Neural crest cell (in vitro differentiated cells): Measurements from ENCODE around the gene ELFN2. TPM values are rescaled to one million over a fixed set of nuclear protein-coding genes. Genes with fewer than 3 reads are reported as not detected.
A peak's percentile ranks its signal among the peaks of the same experiment; 100 is the strongest.

Experiments
- DNase-seq: peaks from one replicate; pipeline ENCODE4 v3.0.0; 2021; ENCODE audit warnings: low read depth, mixed read lengths, low spot score
- H3K27ac Mint-ChIP-seq: one replicate; pipeline ENCODE4 v1.8.0; 2021; ENCODE audit warnings: mild to moderate bottlenecking, mixed read lengths; ENCODE audit not compliant: unreplicated experiment
- H3K27me3 Mint-ChIP-seq: 2 replicates; pipeline ENCODE4 v1.8.0; 2021; ENCODE audit warnings: low read depth, mild to moderate bottlenecking, mixed read lengths
- H3K36me3 Mint-ChIP-seq: 2 replicates; pipeline ENCODE4 v1.8.0; 2021; ENCODE audit warnings: low read depth, mild to moderate bottlenecking, mixed read lengths
- H3K4me1 Mint-ChIP-seq: 2 replicates; pipeline ENCODE4 v1.8.0; 2021; ENCODE audit warnings: mixed read lengths
- H3K4me3 Mint-ChIP-seq: one replicate; pipeline ENCODE4 v1.8.0; 2021; ENCODE audit warnings: mild to moderate bottlenecking, mixed read lengths
- H3K9me3 Mint-ChIP-seq: 2 replicates; pipeline ENCODE4 v1.8.0; 2021; ENCODE audit warnings: mixed read lengths
- CTCF ChIP-seq: fragments of 200-600 bp; sonication (generic); conservative IDR thresholded peaks from 2 replicates; pipeline ENCODE4 v1.5.0; 2021; ENCODE audit warnings: antibody characterized with exemption, mild to moderate bottlenecking
- total RNA-seq: library from RNA; stranded (reverse); gene quantifications from 2 replicates; pipeline ENCODE4 v1.2.1, GENCODE V29; 2021

ELFN2 gene
- total RNA-seq, 1 donor from 2014 or later, result 0.09 TPM

DNA sequence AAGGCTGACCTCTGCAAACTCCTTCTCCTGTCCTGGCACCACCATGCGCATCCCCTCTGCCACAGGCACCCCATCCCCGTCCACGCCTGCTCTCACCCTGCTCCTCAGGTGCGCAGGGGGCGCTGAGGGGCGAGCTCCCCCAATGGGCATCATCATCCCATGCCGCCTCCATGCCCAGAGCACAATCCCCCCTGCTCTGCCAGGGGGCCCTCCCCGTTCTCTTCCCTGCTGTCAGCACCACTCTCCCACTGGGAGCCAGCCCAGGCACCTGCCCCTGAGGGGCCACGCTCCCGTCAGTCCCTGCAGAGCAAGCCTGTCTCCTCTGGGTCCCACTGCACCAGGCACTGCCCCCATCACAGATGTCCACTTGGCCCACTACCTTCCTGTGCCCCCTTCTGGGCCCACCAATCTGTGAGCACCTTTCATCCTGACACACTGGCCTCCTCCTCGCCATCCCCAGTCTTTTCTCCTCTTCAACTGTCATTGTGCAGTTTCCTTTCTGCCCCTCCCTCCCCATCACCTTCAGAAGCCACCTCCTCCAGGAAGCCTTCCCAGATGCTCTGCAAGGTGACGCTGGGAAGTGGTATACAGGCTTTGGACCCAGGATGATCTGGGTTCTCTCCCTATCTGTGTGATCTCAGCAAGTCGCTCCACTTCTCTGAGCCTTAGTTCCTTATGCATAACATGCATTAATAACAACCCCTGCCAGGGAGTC lies 82.4 kb downstream of the ELFN2 start:
- Mint-ChIP-seq H3K4me1 (peaks cover 5% of the 10 kb centered on the region), H3K27ac (peak overlapping the region; percentile 78), H3K4me3 (no peak overlapping the region), H3K9me3 (no peaks in the 10 kb centered on the region), H3K27me3 (peaks cover 26% of the 10 kb centered on the region), H3K36me3 (no peaks in the 10 kb centered on the region)
- no peak for TF ChIP-seq CTCF
- no peak for DNase-seq

DNA sequence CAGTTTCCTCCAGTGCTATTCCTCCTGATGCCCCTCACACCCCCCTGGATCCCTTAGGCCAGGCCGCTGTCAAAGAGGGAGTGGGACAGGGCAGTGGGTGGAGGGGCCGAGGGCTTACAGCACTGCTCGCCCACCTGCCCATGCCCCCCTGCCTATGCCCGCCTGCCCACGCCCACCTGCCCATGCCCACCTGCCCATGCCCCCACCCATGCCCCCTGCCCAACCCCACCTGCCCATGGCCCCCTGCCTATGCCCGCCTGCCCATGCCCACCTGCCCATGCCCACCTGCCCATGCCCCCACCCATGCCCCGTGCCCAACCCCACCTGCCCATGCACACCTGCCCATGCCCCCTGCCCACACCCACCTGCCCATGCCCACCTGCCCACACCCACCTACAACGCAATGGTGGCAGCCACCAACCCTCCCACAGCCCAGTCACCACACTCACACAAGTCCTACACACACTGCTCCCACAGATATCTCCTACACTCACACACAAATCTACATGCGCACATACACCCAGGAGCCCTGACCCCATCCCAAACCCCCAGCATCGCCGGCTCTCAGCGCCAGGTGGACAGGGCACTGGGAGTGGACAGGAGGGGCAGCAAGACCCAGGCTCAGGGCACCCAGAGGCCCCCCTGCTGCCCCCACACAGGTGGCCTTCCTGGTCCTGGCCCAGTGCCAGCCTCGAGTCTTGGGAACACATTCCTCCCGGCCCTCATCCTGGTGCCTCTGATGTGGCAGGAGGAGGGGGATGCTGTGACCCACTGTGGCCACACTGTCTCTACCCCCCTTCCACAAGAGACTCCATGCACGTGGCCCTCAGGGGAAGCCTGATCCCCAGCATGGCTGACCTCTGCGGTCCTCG lies 83.2 kb downstream of the ELFN2 start:
- no peak for DNase-seq
- H3K4me1 Mint-ChIP-seq, result peaks cover 5% of the 10 kb centered on the region
- H3K4me3 Mint-ChIP-seq, result no peak overlapping the region
- no peak for TF ChIP-seq CTCF
- peaks cover 32% of the 10 kb centered on the region for H3K27me3 Mint-ChIP-seq
- no peak overlapping the region for H3K27ac Mint-ChIP-seq
- H3K9me3 Mint-ChIP-seq, result no peaks in the 10 kb centered on the region
- H3K36me3 Mint-ChIP-seq, result no peaks in the 10 kb centered on the region

DNA sequence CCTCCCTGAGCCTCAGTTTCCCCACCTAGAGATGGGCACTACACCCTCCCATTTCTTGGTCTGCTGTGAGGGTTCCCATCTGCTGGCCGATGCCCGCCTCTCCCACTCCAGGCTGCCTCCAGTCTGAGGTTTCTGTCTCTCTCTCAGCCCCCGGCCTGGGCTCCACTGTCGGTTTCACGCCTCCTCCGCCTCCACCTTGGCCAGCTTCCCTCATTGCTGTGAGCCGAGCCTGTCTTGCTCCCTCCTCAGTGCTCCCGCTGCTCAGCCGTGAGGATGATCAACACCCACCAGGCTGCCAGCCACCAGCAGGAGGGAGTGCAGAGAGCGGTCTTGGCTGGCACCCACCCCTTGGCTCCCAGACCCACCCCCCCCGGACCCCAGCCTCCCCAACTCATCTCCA lies 83.9 kb downstream of the ELFN2 start:
- H3K36me3 Mint-ChIP-seq, result no peaks in the 10 kb centered on the region
- peaks cover 5% of the 10 kb centered on the region for H3K4me1 Mint-ChIP-seq
- no peaks in the 10 kb centered on the region for H3K9me3 Mint-ChIP-seq
- no peak overlapping the region for H3K4me3 Mint-ChIP-seq
- DNase-seq, result no peak
- H3K27me3 Mint-ChIP-seq, result peaks cover 39% of the 10 kb centered on the region
- no peak overlapping the region for H3K27ac Mint-ChIP-seq
- no peak for TF ChIP-seq CTCF

GRCh38 chr22:37342065-37342464 lies 85.2 kb downstream of the ELFN2 start:
- peaks cover 5% of the 10 kb centered on the region for H3K4me1 Mint-ChIP-seq
- H3K27me3 Mint-ChIP-seq, result peaks cover 49% of the 10 kb centered on the region
- DNase-seq, result no peak
- no peak for TF ChIP-seq CTCF
- no peak overlapping the region for H3K4me3 Mint-ChIP-seq
- H3K36me3 Mint-ChIP-seq, result no peaks in the 10 kb centered on the region
- H3K9me3 Mint-ChIP-seq, result no peaks in the 10 kb centered on the region
- H3K27ac Mint-ChIP-seq, result no peak overlapping the region

GRCh38 chr22:37340331-37341262 lies 86.7 kb downstream of the ELFN2 start:
- TF ChIP-seq CTCF, result no peak
- no peaks in the 10 kb centered on the region for H3K36me3 Mint-ChIP-seq
- no peak overlapping the region for H3K4me3 Mint-ChIP-seq
- peaks cover under 1% of the 10 kb centered on the region for H3K4me1 Mint-ChIP-seq
- no peak overlapping the region for H3K27ac Mint-ChIP-seq
- H3K27me3 Mint-ChIP-seq, result peaks cover 64% of the 10 kb centered on the region
- DNase-seq, result no peak
- no peaks in the 10 kb centered on the region for H3K9me3 Mint-ChIP-seq
